Activated gamma-delta T cell (primary cell): ENCODE data around the gene POMC.
"Not testable (repeated sequence)": the region's sequence is repeated elsewhere in the genome, so short reads cannot be mapped to it uniquely, and the experiment has no call there.

Experiments
- DNase-seq: peaks from one replicate; lab custom pipeline; 2025; lab: John Stamatoyannopoulos, UW

The POMC gene

DNA sequence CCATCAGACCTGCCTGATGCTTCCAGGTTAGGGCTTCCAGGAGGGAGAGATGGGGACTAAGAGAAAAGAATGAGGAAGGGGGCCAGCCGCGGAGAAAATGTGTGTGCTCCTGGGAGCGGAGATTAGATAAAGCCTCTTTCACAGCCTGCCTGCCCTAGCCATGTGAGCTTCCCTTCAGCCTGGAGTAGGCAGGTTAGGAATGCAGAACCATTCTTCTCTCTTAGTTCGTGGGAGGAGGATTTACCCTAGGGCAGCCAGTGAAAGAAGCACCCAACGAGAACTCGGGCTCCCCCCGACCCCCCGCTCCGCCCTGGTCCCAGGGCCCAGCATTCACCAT, 36.1 kb downstream of the POMC start:
- no peak for DNase-seq

DNA sequence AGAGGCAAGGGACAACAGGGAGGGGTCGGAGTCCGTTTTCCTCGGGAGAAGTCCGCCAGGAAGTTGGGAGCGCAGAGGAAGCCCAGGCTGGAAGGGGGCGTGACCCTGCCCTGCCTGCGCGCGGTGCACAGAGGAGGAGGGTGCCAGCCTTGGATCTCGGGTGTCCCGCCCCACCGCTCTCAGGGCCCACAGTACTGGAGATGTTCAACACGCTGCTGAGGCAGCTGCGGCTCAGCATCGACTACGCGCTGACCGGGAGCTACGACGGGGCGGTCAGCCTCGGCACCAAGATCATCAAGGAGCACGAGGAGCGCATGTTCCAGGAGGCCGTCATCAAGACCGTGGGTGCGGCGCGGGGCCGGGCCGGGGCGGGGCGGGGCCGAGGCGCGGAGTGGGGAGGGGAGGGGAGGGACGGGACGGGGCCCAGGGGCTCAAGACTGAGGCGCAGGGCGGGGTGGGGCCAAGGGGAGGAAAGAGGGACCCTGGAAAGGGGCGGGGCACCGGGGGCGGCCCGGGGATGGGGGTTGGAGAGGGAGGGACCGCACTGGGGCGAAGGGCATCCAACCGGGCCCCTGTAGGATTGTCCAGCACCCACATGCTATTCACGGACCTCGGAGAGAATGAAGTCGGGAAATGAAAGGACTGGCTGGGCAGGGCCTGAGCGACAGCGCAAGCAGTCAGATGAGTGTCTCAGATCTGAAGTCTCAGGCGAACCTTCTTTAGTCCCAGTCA, 36.6 kb downstream of the POMC start:
- DNase-seq = no peak

- no peak for DNase-seq
Measured at GRCh38 chr2:25131253-25131566, 37.2 kb downstream of the POMC start.

- no peak for DNase-seq
Measured at GRCh38 chr2:25129901-25130520, 38.4 kb downstream of the POMC start.

DNA sequence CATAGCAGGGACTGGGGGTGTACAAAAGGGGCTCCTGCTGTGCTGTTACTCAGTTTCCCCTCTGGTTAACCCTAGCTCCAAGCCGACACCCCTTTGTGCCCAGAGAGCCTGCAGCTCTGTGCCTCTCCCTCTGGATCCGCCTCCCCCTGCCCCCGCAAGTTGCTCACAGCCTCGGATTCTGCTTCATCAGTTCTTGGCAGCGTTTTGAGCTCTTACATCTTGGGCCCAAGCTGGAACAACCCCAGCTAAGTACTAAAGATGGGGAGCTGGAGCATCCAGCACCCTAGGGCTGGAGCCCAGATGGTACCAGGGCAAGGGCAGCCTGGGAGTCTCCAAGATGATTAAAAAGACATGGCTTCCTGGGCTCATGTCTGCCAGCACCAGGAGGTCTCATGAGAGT, 40.7 kb downstream of the POMC start:
- no peak for DNase-seq

DNA sequence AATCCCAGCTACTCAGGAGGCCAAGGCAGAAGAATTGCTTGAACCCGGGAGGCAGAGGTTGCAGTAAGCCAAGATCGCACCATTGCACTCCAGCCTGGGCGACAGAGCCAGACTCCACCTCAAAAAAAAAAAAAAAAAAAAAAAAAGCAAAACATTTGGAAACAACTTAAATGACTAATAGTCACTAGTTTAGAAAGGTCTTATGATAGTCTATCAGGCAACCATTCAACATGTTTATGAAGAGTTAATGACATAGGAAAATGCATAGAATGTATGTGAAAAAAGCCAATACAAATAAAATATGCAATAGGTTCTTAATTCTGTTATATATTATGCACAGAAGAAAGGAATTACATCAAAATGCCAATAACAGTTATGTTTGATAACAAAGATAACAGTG, 41.3 kb downstream of the POMC start:
- DNase-seq = not testable (repeated sequence)

DNA sequence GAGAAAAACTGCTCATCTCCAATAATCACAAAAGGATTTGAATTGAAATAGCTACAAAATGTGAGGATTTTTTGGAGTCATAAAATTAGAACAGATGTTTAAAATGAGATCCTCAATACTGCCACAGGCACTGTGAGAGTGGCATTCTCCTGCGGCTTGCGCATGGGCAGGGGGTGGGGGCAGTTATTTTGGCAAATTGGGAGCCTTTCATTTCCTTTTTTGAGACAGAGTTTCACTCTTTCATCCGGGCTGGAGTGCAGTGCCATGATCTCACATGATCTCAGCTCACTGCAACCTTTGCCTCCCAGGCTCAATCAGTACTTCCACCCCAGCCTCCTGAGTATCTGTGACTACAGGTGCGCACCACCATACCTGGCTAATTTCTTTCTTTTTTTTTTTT, 42.4 kb downstream of the POMC start:
- DNase-seq = no peak

- DNase-seq = no peak
Measured at GRCh38 chr2:25125189-25125588, 43.2 kb downstream of the POMC start.

DNA sequence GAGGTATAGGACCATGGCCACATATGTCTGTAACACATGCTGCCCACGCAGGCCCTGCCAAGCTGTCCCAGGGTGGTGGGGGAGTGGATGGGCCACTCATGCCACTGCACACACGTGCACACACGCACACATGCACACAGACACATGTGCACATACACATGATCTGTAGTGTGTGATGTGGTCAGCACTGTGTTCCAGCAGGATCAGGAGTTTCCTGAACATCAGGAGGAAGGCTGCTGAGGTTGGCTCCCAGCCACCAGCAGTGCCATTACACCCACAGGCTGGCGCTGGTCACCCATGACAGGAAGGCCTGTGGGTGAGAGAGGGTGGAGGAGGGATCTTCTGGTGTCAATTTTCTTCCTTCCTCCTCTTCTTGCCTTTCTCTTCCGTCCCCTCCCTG, 44.7 kb downstream of the POMC start:
- DNase-seq = no peak

DNA sequence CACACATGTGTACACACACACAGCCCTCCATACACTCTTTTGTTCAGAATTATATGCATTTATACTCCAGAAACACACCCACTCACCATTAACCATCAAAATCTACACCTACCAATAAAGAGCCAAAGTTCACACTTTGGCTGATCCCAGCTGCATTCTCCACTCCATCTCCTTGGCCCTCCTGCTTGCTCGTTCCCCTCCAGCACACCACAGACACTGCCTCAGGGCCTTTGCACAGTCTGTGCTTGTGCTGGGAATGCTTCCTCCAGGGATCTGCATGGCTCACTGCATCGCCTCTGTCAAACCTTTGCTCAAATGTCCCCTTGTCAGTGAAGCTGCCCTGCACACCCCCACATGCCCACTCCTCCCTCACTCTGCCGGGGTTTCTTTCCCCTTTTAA, 46.0 kb downstream of the POMC start:
- DNase-seq = no peak

DNA sequence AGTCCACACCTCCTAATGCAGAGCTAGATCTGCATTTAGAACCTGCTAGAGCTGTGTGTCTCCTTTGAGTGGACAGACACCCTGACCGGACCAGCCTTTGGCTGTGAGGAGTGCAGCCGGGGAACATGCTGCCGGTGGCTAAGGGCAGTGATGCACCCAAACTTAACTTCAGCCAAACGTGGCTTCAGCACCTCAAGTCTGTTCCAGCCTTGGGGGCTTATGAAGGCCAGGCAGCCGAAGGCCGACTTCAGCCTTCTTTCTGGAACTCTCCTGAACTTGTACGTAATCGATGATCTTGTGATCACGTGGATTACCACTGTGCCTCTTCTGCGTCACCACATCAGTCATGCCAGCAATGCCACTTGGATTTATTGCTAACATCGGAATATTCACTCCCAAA, 49.1 kb downstream of the POMC start:
- DNase-seq = no peak

DNA sequence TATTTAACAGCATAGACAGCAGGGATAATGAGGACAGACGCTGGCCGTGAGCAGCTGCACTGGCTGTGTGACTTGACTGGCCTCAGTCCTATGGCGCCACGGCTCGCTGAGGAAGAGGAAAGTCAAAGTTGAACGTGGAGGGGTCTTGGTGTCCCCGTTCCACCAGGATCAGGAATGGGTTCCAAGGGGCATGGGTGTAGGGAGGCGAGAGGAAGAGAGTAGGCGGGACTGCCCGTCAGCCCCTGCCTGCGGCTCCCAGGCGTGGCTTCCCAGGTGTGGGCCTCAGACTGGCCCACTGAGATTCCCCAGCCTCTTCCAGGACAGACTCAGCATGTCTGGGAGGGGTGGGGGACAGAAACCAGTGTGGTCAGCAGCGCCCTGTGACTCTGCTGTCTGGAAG, 51.4 kb downstream of the POMC start:
- no peak for DNase-seq

DNA sequence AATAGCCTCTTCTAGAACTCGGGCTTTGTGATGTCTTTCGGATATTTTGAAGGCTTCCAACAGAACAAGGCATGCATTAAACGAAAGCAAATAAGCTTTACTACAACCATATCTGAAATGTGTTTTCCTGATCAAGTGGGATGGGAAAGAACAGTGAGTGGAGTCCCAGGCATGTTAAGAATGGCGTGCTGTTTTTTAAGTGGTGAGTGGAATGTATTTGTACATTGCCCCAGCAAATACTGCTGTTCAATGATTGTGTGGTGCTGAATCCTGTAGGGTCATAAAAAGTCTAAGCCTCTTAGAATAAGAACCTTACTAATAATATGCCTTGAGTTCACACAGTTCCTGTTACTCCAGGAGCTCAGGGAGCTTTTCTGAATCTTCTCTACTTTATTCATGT, 52.5 kb downstream of the POMC start:
- no peak for DNase-seq

GRCh38 chr2:25115249-25115883, 53.0 kb downstream of the POMC start:
- no peak for DNase-seq

DNA sequence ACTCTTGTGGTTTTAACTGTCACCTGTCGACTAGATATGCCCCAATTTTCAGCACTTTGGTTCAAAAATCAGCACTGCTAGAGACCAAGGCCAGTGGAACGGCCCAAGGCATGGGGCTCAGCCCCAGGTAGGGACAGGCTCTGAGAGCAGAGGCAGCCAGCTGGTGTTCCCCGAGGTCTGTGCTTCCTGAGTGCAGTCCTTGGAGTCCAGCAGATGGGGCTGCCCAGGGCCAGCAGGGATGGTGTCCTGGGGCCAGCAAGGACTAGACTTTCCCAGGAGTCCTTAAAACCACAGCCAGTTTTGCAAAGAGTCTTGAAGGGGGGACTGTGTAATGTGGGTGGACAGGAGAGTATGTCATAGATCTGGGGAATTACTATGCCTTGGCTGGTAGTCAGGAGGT, 56.3 kb downstream of the POMC start:
- no peak for DNase-seq
